Keratinocyte (primary cell): ENCODE data around the gene LST1. TPM values are rescaled to one million over a fixed set of nuclear protein-coding genes. Genes with fewer than 3 reads are reported as not detected.

Experiments
- DNase-seq: peaks from one replicate; pipeline ENCODE4 v3.0.0-alpha.2; 2011; ENCODE audit warnings: low read depth, missing footprints, low spot score
- FAIRE-seq: peaks from 2 replicates; lab custom pipeline; 2011; peaks lifted over from hg19 to GRCh38; lab: Jason Lieb, UNC
- H2AFZ ChIP-seq: 2 replicates; pipeline ENCODE4 v1.6.0; 2012; ENCODE audit warnings: low read length, control low read depth, inconsistent platforms; ENCODE audit not compliant: control insufficient read depth
- H3K27ac ChIP-seq: 2 replicates; pipeline ENCODE4 v1.5.1; 2011; ENCODE audit warnings: low read length; ENCODE audit not compliant: control insufficient read depth, insufficient read depth
- H3K27me3 ChIP-seq: 3 replicates; pipeline ENCODE4 v1.6.0; 2011; ENCODE audit warnings: low read length; ENCODE audit not compliant: control insufficient read depth, insufficient read depth; ENCODE audit errors: extremely low read depth
- H3K36me3 ChIP-seq, 2 experiments: 2 replicates in 1 of 2; 3 replicates in 1 of 2; pipeline ENCODE4 v1.5.1; 2011; ENCODE audit warnings: low read length in 2 of 2, mild to moderate bottlenecking in 1 of 2; ENCODE audit not compliant: control insufficient read depth in 2 of 2, insufficient read depth in 2 of 2; ENCODE audit errors: extremely low read depth in 1 of 2
- H3K4me1 ChIP-seq: 3 replicates; pipeline ENCODE4 v1.5.1; 2011; ENCODE audit warnings: low read length; ENCODE audit not compliant: control insufficient read depth, insufficient read depth; ENCODE audit errors: extremely low read depth
- H3K4me2 ChIP-seq: 3 replicates; pipeline ENCODE4 v1.6.0; 2011; ENCODE audit warnings: low read depth, low read length; ENCODE audit not compliant: control insufficient read depth, insufficient read depth; ENCODE audit errors: extremely low read depth
- H3K4me3 ChIP-seq, 3 experiments: fragments of 200-600 bp in 1 of 3; sonication (generic) in 1 of 3; 2 replicates in 2 of 3; 3 replicates in 1 of 3; pipeline ENCODE4 v1.5.1; 2011 to 2016; ENCODE audit warnings: low read length in 3 of 3, mild to moderate bottlenecking in 3 of 3, control low read depth in 2 of 3, inconsistent platforms in 1 of 3, low read depth in 1 of 3, mixed read lengths in 1 of 3, mixed run types in 1 of 3, moderate library complexity in 1 of 3; ENCODE audit not compliant: control insufficient read depth in 2 of 3, insufficient read depth in 2 of 3; ENCODE audit errors: extremely low read depth in 1 of 3
- H3K79me2 ChIP-seq: 2 replicates; pipeline ENCODE4 v1.6.0; 2012; ENCODE audit warnings: low read length; ENCODE audit not compliant: control insufficient read depth, insufficient read depth
- H3K9ac ChIP-seq: 3 replicates; pipeline ENCODE4 v1.6.0; 2011; ENCODE audit warnings: low read length; ENCODE audit not compliant: control insufficient read depth, insufficient read depth; ENCODE audit errors: extremely low read depth
- H3K9me1 ChIP-seq: 3 replicates; pipeline ENCODE4 v1.6.0; 2011; ENCODE audit warnings: low read length; ENCODE audit not compliant: control insufficient read depth, insufficient read depth; ENCODE audit errors: extremely low read depth
- H3K9me3 ChIP-seq: 2 replicates; pipeline ENCODE4 v1.5.1; 2012; ENCODE audit warnings: low read depth, low read length; ENCODE audit not compliant: control insufficient read depth
- H4K20me1 ChIP-seq: 3 replicates; pipeline ENCODE4 v1.6.0; 2011; ENCODE audit warnings: low read length; ENCODE audit not compliant: control insufficient read depth, insufficient read depth; ENCODE audit errors: extremely low read depth
- CTCF ChIP-seq, 3 experiments: IDR thresholded peaks in 1 of 3; conservative IDR thresholded peaks in 1 of 3; optimal IDR thresholded peaks in 1 of 3; 2 replicates in 2 of 3; 3 replicates in 1 of 3; pipeline versions ENCODE3 to v1.5.1; 2011; ENCODE audit warnings: low read length in 3 of 3, mild to moderate bottlenecking in 3 of 3, moderate library complexity in 2 of 3, control low read depth in 1 of 3, inconsistent platforms in 1 of 3; ENCODE audit not compliant: insufficient read depth in 2 of 3; ENCODE audit errors: extremely low read depth in 1 of 3
- EZH2 ChIP-seq: IDR thresholded peaks from one replicate; pipeline ENCODE4 v1.6.1; 2012; ENCODE audit warnings: inconsistent platforms, mild to moderate bottlenecking, low read length, moderate library complexity
- dilution Hi-C: fragments of 300-500 bp; cut with MboI; formaldehyde crosslinking; loops from one replicate; pipeline ENCODE4 v1.7.0; 2020; ENCODE audit warnings: low sequenced_read_pairs; ENCODE audit not compliant: extremely low pct_ligation_motif_present
- polyA plus RNA-seq, 5 experiments: library from polyadenylated mRNA; depleted of rRNA in 3 of 5; stranded (reverse) in 3 of 5; stranded (forward) in 1 of 5; unstranded in 1 of 5; fragments of >200 nt; gene quantifications; 1 replicate in 1 of 5; 2 replicates in 3 of 5; 3 replicates in 1 of 5; pipeline versions ENCODE4 v1.2.1 to v1.2.3, GENCODE V29; 2011 to 2012; ENCODE audit warnings: missing spikeins in 2 of 5, low read depth in 1 of 5, low replicate concordance in 1 of 5
- small RNA-seq, 3 experiments: library from RNA; depleted of rRNA; stranded (forward); fragments of <200 nt; gene quantifications; one replicate each; pipeline ENCODE3, GENCODE V24; 2012; ENCODE audit warnings: low read depth in 3 of 3, low replicate concordance in 1 of 3; ENCODE audit not compliant: insufficient read length in 3 of 3

Gene LST1
- polyA plus RNA-seq, 1 donor (not counting 4 experiments of a cell fraction or from before 2014, with no cell fraction given) = not detected

GRCh38 chr6:31636698-31637596 lies 50.9 kb downstream of the LST1 start:
- H4K20me1 ChIP-seq = peaks cover 7% of the 10 kb centered on the region
- dilution Hi-C loops = no loop called here
- DNase-seq (no peak), FAIRE-seq (no peak)
- no peak overlapping the region for H3K4me2 ChIP-seq
- peaks cover 64 to 66% of the 10 kb centered on the region in 2 experiments for H3K36me3 ChIP-seq
- no peak overlapping the region for H3K27ac ChIP-seq
- no peak overlapping the region for H3K9ac ChIP-seq
- H3K9me3 ChIP-seq = no peaks in the 10 kb centered on the region
- peaks cover 14% of the 10 kb centered on the region for H3K79me2 ChIP-seq
- no peaks in the 10 kb centered on the region for H3K9me1 ChIP-seq
- TF ChIP-seq CTCF (optimal IDR thresholded peaks at IDR 0.05 in 1 of 3, IDR thresholded peaks at IDR 0.05 in 1 of 3, conservative IDR thresholded peaks at IDR 0.05 in 1 of 3; ENCODE audit: extremely low read depth in 1 of 3, insufficient read depth in 2 of 3, low read length in 3 of 3) (no peak), EZH2 (no peak)
- H2AFZ ChIP-seq = no peak overlapping the region
- no peaks in the 10 kb centered on the region for H3K27me3 ChIP-seq
- H3K4me3 ChIP-seq = no peak overlapping the region
- H3K4me1 ChIP-seq = no peaks in the 10 kb centered on the region

Small RNA genes lying within 50 kb of the gene (small RNA-seq; reads per million reads assigned to genes)
- 0 to 0.13 (median 0) reads per million in 3 experiments for gene MIR6832
- 1.3 to 14.6 (median 10.0) reads per million in 3 experiments for gene SNORA38
- 10.0 to 599 (median 576) reads per million in 3 experiments for gene SNORD117
- gene SNORD84 = 0 reads per million in 3 experiments
- 0 reads per million in 3 experiments for gene UQCRHP1

Other genes starting within 250 kb of the LST1 start
- gene HLA-B, start 229.1 kb upstream of the LST1 start, polyA plus RNA-seq = 265 to 656 TPM (median 312 TPM) in 3 replicates
- gene MICA, start 182.7 kb upstream of the LST1 start, polyA plus RNA-seq = 59.9 to 81.8 TPM (median 67.7 TPM) in 3 replicates
- gene MICB, start 88.1 kb upstream of the LST1 start, polyA plus RNA-seq = 6.0 to 18.1 TPM (median 8.6 TPM) in 3 replicates
- gene MCCD1, start 57.3 kb upstream of the LST1 start, polyA plus RNA-seq = not detected in 3 replicates
- gene DDX39B, start 44.3 kb upstream of the LST1 start, polyA plus RNA-seq = 270 to 540 TPM (median 314 TPM) in 3 replicates
- gene ATP6V1G2, start 39.7 kb upstream of the LST1 start, polyA plus RNA-seq = 0.46 to 1.3 TPM (median 0.94 TPM) in 3 replicates
- 4.8 to 8.9 TPM (median 7.2 TPM) in 3 replicates for gene NFKBIL1, start 38.7 kb upstream of the LST1 start, polyA plus RNA-seq
- 0.04 TPM in 1 of 3 replicates, not detected in the others for gene LTA, start 14.0 kb upstream of the LST1 start, polyA plus RNA-seq
- 0.54 to 2.3 TPM (median 0.88 TPM) in 3 replicates for gene TNF, start 10.7 kb upstream of the LST1 start, polyA plus RNA-seq
- 0.09 TPM in 1 of 3 replicates, not detected in the others for gene LTB, start 3.9 kb upstream of the LST1 start, polyA plus RNA-seq
- gene NCR3, start 6.7 kb downstream of the LST1 start, polyA plus RNA-seq = not detected in 3 replicates
- not detected in 3 replicates for gene AIF1, start 29.0 kb downstream of the LST1 start, polyA plus RNA-seq
- gene PRRC2A, start 34.4 kb downstream of the LST1 start, polyA plus RNA-seq = 20.5 to 58.0 TPM (median 22.7 TPM) in 3 replicates
- 49.9 to 120 TPM (median 60.6 TPM) in 3 replicates for gene BAG6, start 66.4 kb downstream of the LST1 start, polyA plus RNA-seq
- 1.4 to 2.6 TPM (median 2.3 TPM) in 3 replicates for gene APOM, start 69.6 kb downstream of the LST1 start, polyA plus RNA-seq
- 7.9 to 10.0 TPM (median 8.3 TPM) in 3 replicates for gene C6orf47, start 74.5 kb downstream of the LST1 start, polyA plus RNA-seq
- gene GPANK1, start 78.7 kb downstream of the LST1 start, polyA plus RNA-seq = 7.9 to 11.4 TPM (median 10.0 TPM) in 3 replicates
- 41.9 to 108 TPM (median 43.7 TPM) in 3 replicates for gene CSNK2B, start 79.8 kb downstream of the LST1 start, polyA plus RNA-seq
- gene LY6G5B, start 83.7 kb downstream of the LST1 start, polyA plus RNA-seq = 3.6 to 5.2 TPM (median 4.1 TPM) in 3 replicates
- gene LY6G5C, start 94.8 kb downstream of the LST1 start, polyA plus RNA-seq = 0.58 to 0.95 TPM (median 0.61 TPM) in 3 replicates
- 20.9 to 28.2 TPM (median 21.8 TPM) in 3 replicates for gene ABHD16A, start 117.0 kb downstream of the LST1 start, polyA plus RNA-seq
- gene LY6G6F, start 120.6 kb downstream of the LST1 start, polyA plus RNA-seq = not detected in 3 replicates
- 0.22 to 0.33 TPM in 2 of 3 replicates, not detected in the other for gene LY6G6D, start 129.1 kb downstream of the LST1 start, polyA plus RNA-seq
- gene LY6G6C, start 135.5 kb downstream of the LST1 start, polyA plus RNA-seq = 2.3 to 3.1 TPM (median 2.4 TPM) in 3 replicates
- gene MPIG6B, start 137.1 kb downstream of the LST1 start, polyA plus RNA-seq = 0.06 to 0.21 TPM (median 0.10 TPM) in 3 replicates
- 3.0 to 6.7 TPM (median 3.1 TPM) in 3 replicates for gene DDAH2, start 143.0 kb downstream of the LST1 start, polyA plus RNA-seq
- 759 to 873 TPM (median 832 TPM) in 3 replicates for gene CLIC1, start 150.3 kb downstream of the LST1 start, polyA plus RNA-seq
- gene MSH5, start 153.7 kb downstream of the LST1 start, polyA plus RNA-seq = 9.4 to 14.8 TPM (median 11.4 TPM) in 3 replicates
- gene SAPCD1, start 176.4 kb downstream of the LST1 start, polyA plus RNA-seq = 1.1 to 2.1 TPM (median 1.7 TPM) in 3 replicates
- gene VWA7, start 191.1 kb downstream of the LST1 start, polyA plus RNA-seq = 0.32 to 0.47 TPM (median 0.33 TPM) in 3 replicates
- 17.2 to 57.2 TPM (median 26.3 TPM) in 3 replicates for gene VARS1, start 209.5 kb downstream of the LST1 start, polyA plus RNA-seq
- gene LSM2, start 220.7 kb downstream of the LST1 start, polyA plus RNA-seq = 34.4 to 84.1 TPM (median 46.5 TPM) in 3 replicates
- 0.31 to 0.60 TPM (median 0.54 TPM) in 3 replicates for gene HSPA1L, start 229.0 kb downstream of the LST1 start, polyA plus RNA-seq
- gene HSPA1A, start 229.3 kb downstream of the LST1 start, polyA plus RNA-seq = 95.5 to 142 TPM (median 110 TPM) in 3 replicates
- gene HSPA1B, start 241.5 kb downstream of the LST1 start, polyA plus RNA-seq = 33.5 to 65.8 TPM (median 48.1 TPM) in 3 replicates